Panc1 (cell line): ENCODE results near the gene EIF2S3. TPM values are rescaled to one million over a fixed set of nuclear protein-coding genes. Genes with fewer than 3 reads are reported as not detected.

ENCODE experiments used
- ATAC-seq: fragments of 200-7000 bp; cut with Tn5 transposase; 2 replicates; pipeline ENCODE4 v1.9.1; 2020; ENCODE audit warnings: mild to moderate bottlenecking, moderate library complexity
- BruUV-seq: library from RNA; stranded (reverse); fragments of 400-500 nt; replicated peaks from 2 replicates; lab custom pipeline; 2021; lab: Mats Ljungman, UMichigan
- CTCF ChIA-PET: fragments of 300-600 bp; sonication (Branson Sonifier 250); formaldehyde crosslinking; loops from one replicate; lab custom pipeline; 2022; ENCODE audit warnings: antibody characterized with exemption; lab: Charles Lee
- POLR2A ChIA-PET: fragments of 300-600 bp; sonication (Branson Sonifier 250); formaldehyde crosslinking; loops from one replicate; lab custom pipeline; 2022; ENCODE audit warnings: antibody characterized with exemption; lab: Charles Lee
- DNase-seq: peaks from one replicate; pipeline ENCODE4 v3.0.0-alpha.2; 2010; ENCODE audit warnings: low read depth, low spot score
- H3K27ac ChIP-seq: 2 replicates; pipeline ENCODE4 v1.5.1; 2011; ENCODE audit warnings: mild to moderate bottlenecking, low read length, inconsistent platforms
- H3K27me3 ChIP-seq: fragments of 200-500 bp; sonication (Bioruptor generic); 2 replicates; pipeline ENCODE4 v1.6.0; 2014; ENCODE audit warnings: low read length, inconsistent platforms; ENCODE audit not compliant: control insufficient read depth, insufficient read depth
- H3K36me3 ChIP-seq: fragments of 200-500 bp; sonication (Bioruptor generic); 2 replicates; pipeline ENCODE4 v1.5.1; 2014; ENCODE audit warnings: inconsistent platforms, mild to moderate bottlenecking, low read length, moderate library complexity; ENCODE audit not compliant: control insufficient read depth, insufficient read depth
- H3K4me1 ChIP-seq: 2 replicates; pipeline ENCODE4 v1.5.1; 2011; ENCODE audit warnings: inconsistent platforms, mild to moderate bottlenecking, low read length, moderate library complexity; ENCODE audit not compliant: control insufficient read depth, insufficient read depth
- H3K4me3 ChIP-seq, 2 experiments: 2 replicates each; pipeline ENCODE4 v1.5.1; 2011 to 2012; ENCODE audit warnings: low read depth in 2 of 2, low read length in 2 of 2, mild to moderate bottlenecking in 2 of 2, inconsistent platforms in 1 of 2, moderate library complexity in 1 of 2
- H3K9me3 ChIP-seq: fragments of 200-500 bp; sonication (Bioruptor generic); 2 replicates; pipeline ENCODE4 v1.5.1; 2014; ENCODE audit warnings: low read depth, mild to moderate bottlenecking, inconsistent platforms, low read length, moderate library complexity; ENCODE audit not compliant: control insufficient read depth, insufficient read depth
- POLR2AphosphoS5 ChIP-seq: IDR thresholded peaks from 2 replicates; pipeline ENCODE4 v1.6.1; 2012; ENCODE audit warnings: mild to moderate bottlenecking, low read depth, low read length, moderate library complexity
- SIN3A ChIP-seq: IDR thresholded peaks from 2 replicates; pipeline ENCODE4 v1.6.1; 2012; ENCODE audit warnings: low read depth, mild to moderate bottlenecking, low read length, moderate library complexity, borderline replicate concordance; ENCODE audit not compliant: insufficient read depth
- TCF7L2 ChIP-seq: IDR thresholded peaks from 2 replicates; pipeline ENCODE4 v1.6.1; 2011; ENCODE audit warnings: mild to moderate bottlenecking, low read depth, low read length, inconsistent platforms
- in situ Hi-C: cut with HindIII; loops from 2 replicates; pipeline ENCODE4 v1.10.0; 2016; ENCODE audit warnings: low sequenced_read_pairs, low pct_unique_long_range_greater_than_20kb
- intact Hi-C: fragments of 100-400 bp; cut with micrococcal nuclease; formaldehyde crosslinking; loops from one replicate; pipeline ENCODE4 v1.10.0; 2022; ENCODE audit not compliant: unreplicated experiment
- total RNA-seq: library from RNA; stranded (reverse); gene quantifications from one replicate; pipeline ENCODE4 v1.2.1, GENCODE V29; 2021; ENCODE audit not compliant: unreplicated experiment
- TF ChIP-seq, protein P1 (sequence below), 2 experiments: IDR thresholded peaks; 2 replicates each; pipeline ENCODE4 v1.6.1; 2011 to 2012; ENCODE audit warnings: low read depth in 2 of 2, control low read depth in 1 of 2, low read length in 1 of 2, mild to moderate bottlenecking in 1 of 2, moderate library complexity in 1 of 2; ENCODE audit not compliant: insufficient read depth in 1 of 2
- TF ChIP-seq, protein P2 (sequence below): fragments of 450-650 bp; IDR thresholded peaks from 2 replicates; pipeline ENCODE4 v1.5.1; 2017; ENCODE audit warnings: mild to moderate bottlenecking

Gene EIF2S3
- total RNA-seq, 1 experiment from 2014 or later = 154 TPM

DNA sequence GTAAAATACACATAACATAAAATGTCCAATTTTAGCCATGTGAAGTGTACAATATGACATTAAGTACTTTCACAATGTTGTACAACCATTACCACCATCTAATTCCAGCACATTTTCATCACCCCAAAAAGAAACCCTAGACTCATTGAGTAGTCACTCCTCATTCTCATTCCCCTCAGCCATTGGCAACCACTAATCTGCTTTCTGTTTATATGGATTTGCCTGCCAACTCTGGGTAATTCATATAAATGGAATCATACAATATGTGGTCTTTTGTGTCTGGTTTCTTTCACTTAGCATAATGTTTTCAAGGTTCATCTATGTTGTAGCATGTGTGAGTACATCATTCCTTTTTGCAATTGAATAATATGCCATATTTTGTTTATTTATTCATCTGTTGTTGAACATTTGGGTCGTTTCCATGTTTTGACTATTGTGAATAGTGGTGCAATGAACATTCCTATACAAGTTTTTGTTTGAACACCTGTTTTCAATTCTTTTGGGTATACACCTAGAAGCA, 43.0 kb downstream of the EIF2S3 start:
- DNase-seq = no peak
- in situ Hi-C loops = no loop called here
- ChIA-PET POLR2A (no interaction called here), CTCF (no interaction called here)
- H3K27me3 ChIP-seq = no peaks in the 10 kb centered on the region
- no peaks in the 10 kb centered on the region for H3K36me3 ChIP-seq
- no peak overlapping the region for H3K27ac ChIP-seq
- intact Hi-C loops = no loop called here
- H3K4me3 ChIP-seq = no peak overlapping the region
- ATAC-seq = no peak
- no peaks in the 10 kb centered on the region for H3K9me3 ChIP-seq
- TF ChIP-seq TCF7L2 = no peak
- TF ChIP-seq SIN3A = no peak
- TF ChIP-seq, protein P1, sequence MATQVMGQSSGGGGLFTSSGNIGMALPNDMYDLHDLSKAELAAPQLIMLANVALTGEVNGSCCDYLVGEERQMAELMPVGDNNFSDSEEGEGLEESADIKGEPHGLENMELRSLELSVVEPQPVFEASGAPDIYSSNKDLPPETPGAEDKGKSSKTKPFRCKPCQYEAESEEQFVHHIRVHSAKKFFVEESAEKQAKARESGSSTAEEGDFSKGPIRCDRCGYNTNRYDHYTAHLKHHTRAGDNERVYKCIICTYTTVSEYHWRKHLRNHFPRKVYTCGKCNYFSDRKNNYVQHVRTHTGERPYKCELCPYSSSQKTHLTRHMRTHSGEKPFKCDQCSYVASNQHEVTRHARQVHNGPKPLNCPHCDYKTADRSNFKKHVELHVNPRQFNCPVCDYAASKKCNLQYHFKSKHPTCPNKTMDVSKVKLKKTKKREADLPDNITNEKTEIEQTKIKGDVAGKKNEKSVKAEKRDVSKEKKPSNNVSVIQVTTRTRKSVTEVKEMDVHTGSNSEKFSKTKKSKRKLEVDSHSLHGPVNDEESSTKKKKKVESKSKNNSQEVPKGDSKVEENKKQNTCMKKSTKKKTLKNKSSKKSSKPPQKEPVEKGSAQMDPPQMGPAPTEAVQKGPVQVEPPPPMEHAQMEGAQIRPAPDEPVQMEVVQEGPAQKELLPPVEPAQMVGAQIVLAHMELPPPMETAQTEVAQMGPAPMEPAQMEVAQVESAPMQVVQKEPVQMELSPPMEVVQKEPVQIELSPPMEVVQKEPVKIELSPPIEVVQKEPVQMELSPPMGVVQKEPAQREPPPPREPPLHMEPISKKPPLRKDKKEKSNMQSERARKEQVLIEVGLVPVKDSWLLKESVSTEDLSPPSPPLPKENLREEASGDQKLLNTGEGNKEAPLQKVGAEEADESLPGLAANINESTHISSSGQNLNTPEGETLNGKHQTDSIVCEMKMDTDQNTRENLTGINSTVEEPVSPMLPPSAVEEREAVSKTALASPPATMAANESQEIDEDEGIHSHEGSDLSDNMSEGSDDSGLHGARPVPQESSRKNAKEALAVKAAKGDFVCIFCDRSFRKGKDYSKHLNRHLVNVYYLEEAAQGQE (IDR thresholded peaks at IDR 0.05; ENCODE audit: insufficient read depth in 1 of 2, low read depth in 2 of 2, low read length in 1 of 2) = no peak
- TF ChIP-seq, protein P2, sequence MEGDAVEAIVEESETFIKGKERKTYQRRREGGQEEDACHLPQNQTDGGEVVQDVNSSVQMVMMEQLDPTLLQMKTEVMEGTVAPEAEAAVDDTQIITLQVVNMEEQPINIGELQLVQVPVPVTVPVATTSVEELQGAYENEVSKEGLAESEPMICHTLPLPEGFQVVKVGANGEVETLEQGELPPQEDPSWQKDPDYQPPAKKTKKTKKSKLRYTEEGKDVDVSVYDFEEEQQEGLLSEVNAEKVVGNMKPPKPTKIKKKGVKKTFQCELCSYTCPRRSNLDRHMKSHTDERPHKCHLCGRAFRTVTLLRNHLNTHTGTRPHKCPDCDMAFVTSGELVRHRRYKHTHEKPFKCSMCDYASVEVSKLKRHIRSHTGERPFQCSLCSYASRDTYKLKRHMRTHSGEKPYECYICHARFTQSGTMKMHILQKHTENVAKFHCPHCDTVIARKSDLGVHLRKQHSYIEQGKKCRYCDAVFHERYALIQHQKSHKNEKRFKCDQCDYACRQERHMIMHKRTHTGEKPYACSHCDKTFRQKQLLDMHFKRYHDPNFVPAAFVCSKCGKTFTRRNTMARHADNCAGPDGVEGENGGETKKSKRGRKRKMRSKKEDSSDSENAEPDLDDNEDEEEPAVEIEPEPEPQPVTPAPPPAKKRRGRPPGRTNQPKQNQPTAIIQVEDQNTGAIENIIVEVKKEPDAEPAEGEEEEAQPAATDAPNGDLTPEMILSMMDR = no peak
- no peak for TF ChIP-seq POLR2AphosphoS5
- H3K4me1 ChIP-seq = peaks cover 4% of the 10 kb centered on the region
- BruUV-seq = no TSS peak

DNA sequence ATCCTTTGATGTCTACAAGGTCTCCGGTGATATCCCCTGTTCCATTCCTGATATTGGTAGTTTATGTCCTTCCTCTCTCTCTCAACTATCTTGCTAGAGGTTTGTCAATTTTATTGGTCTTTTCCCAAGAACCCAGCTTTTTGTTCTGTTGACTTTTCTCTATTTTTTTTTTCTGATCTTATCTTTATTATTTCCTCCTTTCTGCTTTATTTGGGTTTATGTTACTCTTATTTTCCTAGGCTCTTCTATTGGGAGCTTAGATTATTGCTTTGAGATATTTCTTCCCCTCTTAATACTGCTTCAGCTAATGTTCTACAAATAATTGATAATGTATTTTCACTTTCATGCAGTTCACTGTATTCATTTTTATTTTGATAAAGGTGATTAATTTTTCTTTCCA, 44.2 kb downstream of the EIF2S3 start:
- Histone ChIP-seq H3K4me3 (no peak overlapping the region), H3K4me1 (peaks cover 4% of the 10 kb centered on the region), H3K27me3 (no peaks in the 10 kb centered on the region), H3K36me3 (no peaks in the 10 kb centered on the region), H3K27ac (no peak overlapping the region), H3K9me3 (no peaks in the 10 kb centered on the region)
- intact Hi-C loops = no loop called here
- ChIA-PET POLR2A (no interaction called here), CTCF (no interaction called here)
- DNase-seq (no peak), ATAC-seq (no peak)
- in situ Hi-C loops = no loop called here
- no TSS peak for BruUV-seq
- TF ChIP-seq, protein P2 = no peak
- TF ChIP-seq POLR2AphosphoS5 (no peak), SIN3A (no peak), TCF7L2 (no peak)
- TF ChIP-seq, protein P1 (IDR thresholded peaks at IDR 0.05; ENCODE audit: insufficient read depth in 1 of 2, low read depth in 2 of 2, low read length in 1 of 2) = no peak
